ENCODE results near the gene SORCS2.

The SORCS2 gene

GRCh38 chr4:7302781-7303404 lies 110.6 kb downstream of the SORCS2 start:
- Histone ChIP-seq H3K27ac (no peak overlapping the region), H3K4me3 (no peak overlapping the region)
- TF ChIP-seq CTCF (IDR thresholded peaks at IDR 0.05) = no peak
- DNase-seq (ENCODE audit: low spot score) = no peak

- TF ChIP-seq CTCF (IDR thresholded peaks at IDR 0.05) = no peak
- Histone ChIP-seq H3K27ac (no peak overlapping the region), H3K4me3 (no peak overlapping the region)
- DNase-seq (ENCODE audit: low spot score) = no peak
These were observed 111.2 kb downstream of the SORCS2 start for GRCh38 chr4:7303561-7303960.

GRCh38 chr4:7304436-7304835 lies 112.1 kb downstream of the SORCS2 start:
- Histone ChIP-seq H3K27ac (no peak overlapping the region), H3K4me3 (no peak overlapping the region)
- no peak for DNase-seq (ENCODE audit: low spot score)
- TF ChIP-seq CTCF (IDR thresholded peaks at IDR 0.05) = no peak

- TF ChIP-seq CTCF (IDR thresholded peaks at IDR 0.05) = no peak
- DNase-seq (ENCODE audit: low spot score) = no peak
- no peak overlapping the region for H3K27ac ChIP-seq
These were observed 114.0 kb downstream of the SORCS2 start for GRCh38 chr4:7306021-7306965.

GRCh38 chr4:7306986-7307385 lies 114.6 kb downstream of the SORCS2 start:
- Histone ChIP-seq H3K4me3 (no peak overlapping the region), H3K27ac (no peak overlapping the region)
- TF ChIP-seq CTCF (IDR thresholded peaks at IDR 0.05) = no peak
- DNase-seq (ENCODE audit: low spot score) = no peak

More at GRCh38 chr4:7306021-7306965, 114.0 kb downstream of the SORCS2 start:
- no peak overlapping the region for H3K4me3 ChIP-seq

- Histone ChIP-seq H3K27ac (no peak overlapping the region), H3K4me3 (no peak overlapping the region)
- TF ChIP-seq CTCF (IDR thresholded peaks at IDR 0.05) = no peak
- DNase-seq (ENCODE audit: low spot score) = no peak
These were observed 115.2 kb downstream of the SORCS2 start for GRCh38 chr4:7307394-7308099.
